ENCODE measurements around the gene UBE2D2. TPM values are rescaled to one million over a fixed set of nuclear protein-coding genes. Genes with fewer than 3 reads are reported as not detected.

Gene UBE2D2
- total and polyA plus RNA-seq, 2 of the 4 experiments (the other 2 are of a cell fraction), result 26.9 to 35.7 TPM

- TF ChIP-seq FOS (IDR thresholded peaks at IDR 0.05; ENCODE audit: low read depth, low read length) (peak; percentile 91), SMC3 (IDR thresholded peaks at IDR 0.05; ENCODE audit: low read depth, low read length) (no peak), RAD21 (IDR thresholded peaks at IDR 0.05; ENCODE audit: low read length) (peak; percentile 25; the same call in 1 of the 2 replicates)
These were observed 100.0 kb downstream of the UBE2D2 start (continued) for GRCh38 chr5:139660923-139661814.

GRCh38 chr5:139662617-139663016 lies 101.5 kb downstream of the UBE2D2 start:
- no peak overlapping the region for H3K4me3 ChIP-seq (ENCODE audit: insufficient read depth, low read depth, low read length)
- POLR2A ChIA-PET (ENCODE audit: unreplicated experiment), result interaction anchor here (0.5 kb wide), 1 partner anchor 160 kb away, joined by 3 read pairs; no protein-coding TSS in a partner anchor
- no peak overlapping the region for H3K27ac ChIP-seq (ENCODE audit: insufficient read depth, low read length)
- TF ChIP-seq USF2 (IDR thresholded peaks at IDR 0.05; ENCODE audit: low read depth, low read length) (no peak), ELK1 (IDR thresholded peaks at IDR 0.05; ENCODE audit: borderline replicate concordance, low read depth, low read length) (no peak), RCOR1 (IDR thresholded peaks at IDR 0.05; ENCODE audit: insufficient replicate concordance, low read length) (no peak), SMC3 (IDR thresholded peaks at IDR 0.05; ENCODE audit: low read depth, low read length) (no peak), NFE2L2 (IDR thresholded peaks at IDR 0.05; ENCODE audit: low read depth, low read length) (no peak), FOS (IDR thresholded peaks at IDR 0.05; ENCODE audit: low read depth, low read length) (no peak), RAD21 (IDR thresholded peaks at IDR 0.05; ENCODE audit: low read length) (no peak), MXI1 (IDR thresholded peaks at IDR 0.05; ENCODE audit: borderline replicate concordance, low read depth, low read length) (no peak), MAFK (IDR thresholded peaks at IDR 0.05; ENCODE audit: low read depth, low read length) (no peak), RFX5 (IDR thresholded peaks at IDR 0.05; ENCODE audit: low read depth, low read length) (no peak), CHD1 (IDR thresholded peaks at IDR 0.05; ENCODE audit: low read depth, low read length) (no peak), POLR2A (IDR thresholded peaks at IDR 0.05; ENCODE audit: low read depth, low read length) (no peak)

More at GRCh38 chr5:139662617-139663016, 101.5 kb downstream of the UBE2D2 start:
- intact Hi-C loops (cut with micrococcal nuclease) (no loop called here), in situ Hi-C loops (cut with MboI; ENCODE audit: low sequenced_read_pairs) (no loop called here), dilution Hi-C loops (cut with HindIII; ENCODE audit: low sequenced_read_pairs, unreplicated experiment) (no loop called here)
- Histone ChIP-seq H3K4ac (ENCODE audit: low read depth, low read length) (peak overlapping the region; percentile 100), H4K8ac (ENCODE audit: low read depth in 2 of 2, low read length in 2 of 2) (no peak overlapping the region), H3K14ac (replicated peaks; ENCODE audit: low read depth, low read length) (0 out of 2 replicates have a peak overlapping the region, but pooled peaks have one; percentile 32), H2BK15ac (ENCODE audit: low read depth, low read length) (peak overlapping the region; percentile 93; the same call in 1 of the 3 replicates), H4K5ac (ENCODE audit: low read depth, low read length) (no peak overlapping the region), H2BK5ac (ENCODE audit: low read depth, low read length, poor library complexity, severe bottlenecking) (no peak overlapping the region), H2BK120ac (ENCODE audit: low read depth, low read length) (peak overlapping the region; percentile 63), H4K20me1 (ENCODE audit: insufficient read depth, low read length) (peaks cover 8% of the 10 kb centered on the region; the same call in 1 of the 2 replicates), H3K27me3 (ENCODE audit: control insufficient read depth, insufficient read depth, low read length) (no peaks in the 10 kb centered on the region), H2AFZ (replicated peaks; ENCODE audit: low read length, poor library complexity) (peak overlapping the region; percentile 56), H4K91ac (ENCODE audit: insufficient read depth, low read depth, low read length) (peak overlapping the region; percentile 90), H3K18ac (ENCODE audit: low read depth, low read length) (no peak overlapping the region), H3K79me1 (ENCODE audit: low read depth in 1 of 2, low read length in 2 of 2) (peaks cover 38 to 93% of the 10 kb centered on the region in 2 experiments), H2AK5ac (ENCODE audit: low read depth, low read length) (peak overlapping the region; percentile 100), H3K9me3 (ENCODE audit: control insufficient read depth, insufficient read depth, low read length) (no peaks in the 10 kb centered on the region), H3K36me3 (ENCODE audit: control insufficient read depth, insufficient read depth, low read length) (no peaks in the 10 kb centered on the region), H3K4me1 (ENCODE audit: control insufficient read depth, insufficient read depth, low read length) (peaks cover 45% of the 10 kb centered on the region), H3K23ac (ENCODE audit: low read depth, low read length) (peak overlapping the region; percentile 55; the same call in 1 of the 2 replicates), H3K56ac (ENCODE audit: extremely low read depth, insufficient read depth, low read length) (no peak overlapping the region), H3K9ac (ENCODE audit: low read depth, low read length) (no peak overlapping the region), H3K4me2 (ENCODE audit: low read depth, low read length) (no peak overlapping the region), H3K9me1 (ENCODE audit: insufficient read depth, low read length) (peaks cover 34% of the 10 kb centered on the region), H2AK9ac (replicated peaks; ENCODE audit: low read depth, low read length, poor library complexity) (no peak overlapping the region), H2BK20ac (ENCODE audit: low read depth, low read length) (peak overlapping the region; percentile 60)
- BruUV-seq (replicated peaks), result no TSS peak
- DNase-seq (no peak), ATAC-seq (ENCODE audit: low read depth) (no peak)
- CTCF ChIA-PET, result no interaction called here
- 97% methylated on average over 4 of the region's 9 CpGs; no CpG with 5 or more reads in 1 of the 2 experiments for WGBS, 2 experiments (ENCODE audit: extremely low coverage in 2 of 2, insufficient read length in 1 of 2)
